Ascending aorta (tissue), 2 donors: Measurements from ENCODE around the gene THOC5. TPM values are rescaled to one million over a fixed set of nuclear protein-coding genes. Genes with fewer than 3 reads are reported as not detected.

Source experiments
- DNase-seq, 2 donors: peaks; one replicate each; pipeline ENCODE4 v3.0.0-alpha.2; 2019; ENCODE audit warnings: low spot score in 2 of 2
- H3K27ac ChIP-seq, 2 donors: fragments of 200-600 bp; sonication (generic); one replicate each; pipeline ENCODE4 v1.5.1; 2016 to 2017; ENCODE audit warnings: mild to moderate bottlenecking in 1 of 2
- H3K27me3 ChIP-seq: fragments of 200-600 bp; sonication (generic); one replicate; pipeline ENCODE4 v1.5.1; 2017
- H3K36me3 ChIP-seq, 2 donors: fragments of 200-600 bp; sonication (generic); one replicate each; pipeline ENCODE4 v1.5.1; 2016
- H3K4me1 ChIP-seq, 2 donors: fragments of 200-600 bp; sonication (generic); one replicate each; pipeline ENCODE4 v1.5.1; 2016 to 2017; ENCODE audit warnings: mild to moderate bottlenecking in 1 of 2
- H3K4me3 ChIP-seq, 2 donors: fragments of 200-600 bp; sonication (generic); one replicate each; pipeline ENCODE4 v1.5.1; 2016 to 2017; ENCODE audit warnings: mild to moderate bottlenecking in 1 of 2
- H3K9me3 ChIP-seq, 2 donors: fragments of 200-600 bp; sonication (generic); one replicate each; pipeline ENCODE4 v1.5.1; 2016
- intact Hi-C: fragments of 100-400 bp; cut with DNase I; formaldehyde crosslinking; loops from one replicate; pipeline ENCODE4 v1.15.1; 2023
- total RNA-seq: library from RNA; depleted of rRNA; stranded (reverse); fragments of >200 nt; gene quantifications from one replicate; pipeline ENCODE4 v1.1.0, GENCODE V29; 2016
- TF ChIP-seq, protein P1 (sequence below), 3 experiments: fragments of 200-600 bp in 2 of 3; fragments of 450-650 bp in 1 of 3; sonication (generic) in 2 of 3; IDR thresholded peaks; one replicate each; pipeline ENCODE4 v1.5.1; 2016 to 2019; ENCODE audit warnings: antibody characterized with exemption in 3 of 3, mild to moderate bottlenecking in 1 of 3, moderate library complexity in 1 of 3

THOC5 gene
- total RNA-seq, 1 donor from 2014 or later = 21.5 TPM

- Histone ChIP-seq H3K36me3 (peaks cover 84 to 92% of the 10 kb centered on the region in 2 donors), H3K4me3 (no peak overlapping the region), H3K4me1 (no peaks in the 10 kb centered on the region), H3K27me3 (no peaks in the 10 kb centered on the region), H3K9me3 (no peaks in the 10 kb centered on the region), H3K27ac (no peak overlapping the region)
- DNase-seq = no peak
- intact Hi-C loops = no loop called here
- TF ChIP-seq, protein P1, sequence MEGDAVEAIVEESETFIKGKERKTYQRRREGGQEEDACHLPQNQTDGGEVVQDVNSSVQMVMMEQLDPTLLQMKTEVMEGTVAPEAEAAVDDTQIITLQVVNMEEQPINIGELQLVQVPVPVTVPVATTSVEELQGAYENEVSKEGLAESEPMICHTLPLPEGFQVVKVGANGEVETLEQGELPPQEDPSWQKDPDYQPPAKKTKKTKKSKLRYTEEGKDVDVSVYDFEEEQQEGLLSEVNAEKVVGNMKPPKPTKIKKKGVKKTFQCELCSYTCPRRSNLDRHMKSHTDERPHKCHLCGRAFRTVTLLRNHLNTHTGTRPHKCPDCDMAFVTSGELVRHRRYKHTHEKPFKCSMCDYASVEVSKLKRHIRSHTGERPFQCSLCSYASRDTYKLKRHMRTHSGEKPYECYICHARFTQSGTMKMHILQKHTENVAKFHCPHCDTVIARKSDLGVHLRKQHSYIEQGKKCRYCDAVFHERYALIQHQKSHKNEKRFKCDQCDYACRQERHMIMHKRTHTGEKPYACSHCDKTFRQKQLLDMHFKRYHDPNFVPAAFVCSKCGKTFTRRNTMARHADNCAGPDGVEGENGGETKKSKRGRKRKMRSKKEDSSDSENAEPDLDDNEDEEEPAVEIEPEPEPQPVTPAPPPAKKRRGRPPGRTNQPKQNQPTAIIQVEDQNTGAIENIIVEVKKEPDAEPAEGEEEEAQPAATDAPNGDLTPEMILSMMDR (IDR thresholded peaks at IDR 0.05) = no peak
These were observed 32.7 kb downstream of the THOC5 start for GRCh38 chr22:29520851-29521250.

- no peak for DNase-seq
- H3K9me3 ChIP-seq = no peaks in the 10 kb centered on the region
- intact Hi-C loops = no loop called here
- no peaks in the 10 kb centered on the region for H3K4me1 ChIP-seq
- no peak overlapping the region for H3K27ac ChIP-seq
- TF ChIP-seq, protein P1 (IDR thresholded peaks at IDR 0.05) = no peak
- H3K27me3 ChIP-seq = no peaks in the 10 kb centered on the region
- peaks cover 84 to 92% of the 10 kb centered on the region in 2 donors for H3K36me3 ChIP-seq
- no peak overlapping the region for H3K4me3 ChIP-seq
These were observed 33.6 kb downstream of the THOC5 start for GRCh38 chr22:29519996-29520395.

- TF ChIP-seq, protein P1 (IDR thresholded peaks at IDR 0.05) = no peak
- intact Hi-C loops = no loop called here
- no peak overlapping the region for H3K27ac ChIP-seq
- no peak for DNase-seq
- no peaks in the 10 kb centered on the region for H3K27me3 ChIP-seq
- no peaks in the 10 kb centered on the region for H3K9me3 ChIP-seq
- H3K36me3 ChIP-seq = peaks cover 87 to 89% of the 10 kb centered on the region in 2 donors
- no peaks in the 10 kb centered on the region for H3K4me1 ChIP-seq
- H3K4me3 ChIP-seq = no peak overlapping the region
These were observed 35.1 kb downstream of the THOC5 start for GRCh38 chr22:29518427-29518826.

- intact Hi-C loops = no loop called here
- H3K9me3 ChIP-seq = no peaks in the 10 kb centered on the region
- no peak overlapping the region for H3K4me3 ChIP-seq
- H3K27ac ChIP-seq = no peak overlapping the region
- peaks cover 88 to 93% of the 10 kb centered on the region in 2 donors for H3K36me3 ChIP-seq
- DNase-seq = no peak
- H3K27me3 ChIP-seq = no peaks in the 10 kb centered on the region
- no peaks in the 10 kb centered on the region for H3K4me1 ChIP-seq
- TF ChIP-seq, protein P1 (IDR thresholded peaks at IDR 0.05) = no peak
These were observed 36.2 kb downstream of the THOC5 start for GRCh38 chr22:29517215-29517908.

DNA sequence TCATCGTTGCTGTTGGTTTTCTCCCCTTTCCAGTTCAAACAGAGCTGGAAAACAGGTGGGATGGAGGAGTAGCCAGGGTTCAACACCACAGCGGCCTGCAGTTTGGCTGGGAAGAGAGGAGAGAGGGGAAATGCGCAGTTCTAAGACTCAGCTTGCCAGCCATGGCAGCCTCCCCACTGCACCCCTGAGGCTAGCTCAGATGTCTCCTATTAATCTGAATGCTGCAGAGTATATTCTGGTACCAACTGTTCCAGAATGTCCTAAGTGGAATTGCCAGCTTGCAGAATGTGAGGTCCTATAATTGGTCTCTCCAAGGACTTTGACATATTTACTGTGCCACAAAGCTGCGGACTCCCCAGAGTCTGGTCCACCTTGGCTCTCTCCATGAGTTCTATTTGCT, 41.5 kb downstream of the THOC5 start:
- no peak for DNase-seq
- Histone ChIP-seq H3K4me1 (no peaks in the 10 kb centered on the region), H3K4me3 (no peak overlapping the region), H3K27me3 (no peaks in the 10 kb centered on the region), H3K36me3 (peaks cover 88 to 89% of the 10 kb centered on the region in 2 donors), H3K27ac (no peak overlapping the region), H3K9me3 (no peaks in the 10 kb centered on the region)
- intact Hi-C loops = no loop called here
- TF ChIP-seq, protein P1 (IDR thresholded peaks at IDR 0.05) = no peak
